Activated naive CD4-positive, alpha-beta T cell treated with anti-CD3 and anti-CD28 coated beads, Interleukin-2, amount 50 U/mL, for 72 hours (primary cell): ENCODE data around the gene ACOXL. TPM values are rescaled to one million over a fixed set of nuclear protein-coding genes. Genes with fewer than 3 reads are reported as not detected.
A peak's percentile ranks its signal among the peaks of the same experiment; 100 is the strongest.
"Not testable (repeated sequence)": the region's sequence is repeated elsewhere in the genome, so short reads cannot be mapped to it uniquely, and the experiment has no call there.

Source experiments
- ATAC-seq, 2 donors: fragments of 150-1000 bp; cut with Tn5 transposase; 2 replicates each; pipeline ENCODE4 v1.10.0; 2021; ENCODE audit warnings: mild to moderate bottlenecking in 2 of 2, moderate library complexity in 2 of 2
- DNase-seq, 2 donors: peaks; one replicate each; pipeline ENCODE4 v3.0.0; 2021 to 2022; ENCODE audit warnings: low spot score in 2 of 2
- H3K27ac Mint-ChIP-seq, 2 donors: one replicate each; pipeline ENCODE4 v1.8.0; 2022; ENCODE audit warnings: mild to moderate bottlenecking in 2 of 2, mixed read lengths in 2 of 2
- H3K36me3 Mint-ChIP-seq, 2 donors: one replicate each; pipeline ENCODE4 v1.8.0; 2022; ENCODE audit warnings: mixed read lengths in 2 of 2
- H3K9me3 Mint-ChIP-seq, 2 donors: one replicate each; pipeline ENCODE4 v1.8.0; 2022; ENCODE audit warnings: mixed read lengths in 2 of 2
- total RNA-seq, 2 donors: library from RNA; stranded (reverse); gene quantifications; one replicate each; pipeline ENCODE4 v1.2.3, GENCODE V29; 2022

Gene ACOXL
- total RNA-seq, 2 donors from 2014 or later: 0.16 TPM; not detected in 1

- H3K27ac Mint-ChIP-seq: no peak overlapping the region
- ATAC-seq (peak in 1 of 2 donors; percentile 49), DNase-seq (no peak)
- H3K9me3 Mint-ChIP-seq: no peaks in the 10 kb centered on the region
- no peaks in the 10 kb centered on the region for H3K36me3 Mint-ChIP-seq
Observed at GRCh38 chr2:111037128-111037527, 304.8 kb downstream of the ACOXL start.

GRCh38 chr2:111039628-111040383 is 307.4 kb downstream of the ACOXL start:
- ATAC-seq (no peak), DNase-seq (no peak)
- no peaks in the 10 kb centered on the region for H3K9me3 Mint-ChIP-seq
- no peak overlapping the region for H3K27ac Mint-ChIP-seq
- H3K36me3 Mint-ChIP-seq: no peaks in the 10 kb centered on the region

GRCh38 chr2:111041398-111042202 is 309.2 kb downstream of the ACOXL start:
- ATAC-seq (no peak), DNase-seq (peak in 1 of 2 donors; percentile 2)
- Mint-ChIP-seq H3K27ac (no peak overlapping the region), H3K9me3 (peaks cover 0 to 10% of the 10 kb centered on the region in 2 donors), H3K36me3 (peaks cover 4 to 11% of the 10 kb centered on the region in 2 donors)

GRCh38 chr2:111042261-111042660 is 309.9 kb downstream of the ACOXL start:
- no peak for ATAC-seq
- Mint-ChIP-seq H3K9me3 (peaks cover 0 to 16% of the 10 kb centered on the region in 2 donors), H3K36me3 (peaks cover 9 to 18% of the 10 kb centered on the region in 2 donors), H3K27ac (no peak overlapping the region)
- peak in 1 of 2 donors; percentile 1 for DNase-seq

GRCh38 chr2:111042772-111043771 is 310.7 kb downstream of the ACOXL start:
- DNase-seq (peak in 1 of 2 donors; percentile 8), ATAC-seq (peak; percentile 69 to 89)
- peaks cover 0 to 18% of the 10 kb centered on the region in 2 donors for H3K9me3 Mint-ChIP-seq
- peaks cover 9 to 18% of the 10 kb centered on the region in 2 donors for H3K36me3 Mint-ChIP-seq
- no peak overlapping the region for H3K27ac Mint-ChIP-seq

- peaks cover 9 to 18% of the 10 kb centered on the region in 2 donors for H3K36me3 Mint-ChIP-seq
- ATAC-seq (no peak), DNase-seq (no peak)
- peaks cover 0 to 20% of the 10 kb centered on the region in 2 donors for H3K9me3 Mint-ChIP-seq
- H3K27ac Mint-ChIP-seq: no peak overlapping the region
Observed at GRCh38 chr2:111044066-111044465, 311.7 kb downstream of the ACOXL start.

- Mint-ChIP-seq H3K9me3 (peaks cover 0 to 20% of the 10 kb centered on the region in 2 donors), H3K36me3 (peaks cover 9 to 18% of the 10 kb centered on the region in 2 donors)
- ATAC-seq, DNase-seq, H3K27ac Mint-ChIP-seq: not testable (repeated sequence)
Observed at GRCh38 chr2:111045236-111045635, 312.9 kb downstream of the ACOXL start.

GRCh38 chr2:111045771-111046444 is 313.5 kb downstream of the ACOXL start:
- no peak for ATAC-seq
- H3K27ac Mint-ChIP-seq: no peak overlapping the region
- no peak for DNase-seq
- H3K36me3 Mint-ChIP-seq: peaks cover 9 to 18% of the 10 kb centered on the region in 2 donors
- peaks cover 0 to 20% of the 10 kb centered on the region in 2 donors for H3K9me3 Mint-ChIP-seq

GRCh38 chr2:111046670-111047069 is 314.3 kb downstream of the ACOXL start:
- DNase-seq (no peak), ATAC-seq (no peak)
- Mint-ChIP-seq H3K9me3 (peaks cover 0 to 20% of the 10 kb centered on the region in 2 donors), H3K27ac (no peak overlapping the region), H3K36me3 (peaks cover 9 to 18% of the 10 kb centered on the region in 2 donors)

GRCh38 chr2:111048856-111049768 is 316.7 kb downstream of the ACOXL start:
- no peak overlapping the region for H3K27ac Mint-ChIP-seq
- peaks cover 0 to 20% of the 10 kb centered on the region in 2 donors for H3K9me3 Mint-ChIP-seq
- peaks cover 9 to 18% of the 10 kb centered on the region in 2 donors for H3K36me3 Mint-ChIP-seq
- ATAC-seq (no peak), DNase-seq (no peak)

- H3K36me3 Mint-ChIP-seq: peaks cover 9 to 18% of the 10 kb centered on the region in 2 donors
- H3K9me3 Mint-ChIP-seq: peaks cover 0 to 20% of the 10 kb centered on the region in 2 donors
- DNase-seq (no peak), ATAC-seq (peak; percentile 73 to 85)
- H3K27ac Mint-ChIP-seq: peak overlapping the region; percentile 40 to 77
Observed at GRCh38 chr2:111049792-111050640, 317.6 kb downstream of the ACOXL start.

- H3K27ac Mint-ChIP-seq: peak overlapping the region; percentile 11 to 77
- ATAC-seq (peak in 1 of 2 donors; percentile 65), DNase-seq (no peak)
- peaks cover 9 to 15% of the 10 kb centered on the region in 2 donors for H3K36me3 Mint-ChIP-seq
- H3K9me3 Mint-ChIP-seq: peaks cover 0 to 18% of the 10 kb centered on the region in 2 donors
Observed at GRCh38 chr2:111050701-111051376, 318.5 kb downstream of the ACOXL start.

- DNase-seq: no peak
- ATAC-seq: no peak
- H3K9me3 Mint-ChIP-seq: peaks cover 0 to 4% of the 10 kb centered on the region in 2 donors
- no peak overlapping the region for H3K27ac Mint-ChIP-seq
- H3K36me3 Mint-ChIP-seq: peaks cover 0 to under 1% of the 10 kb centered on the region in 2 donors
Observed at GRCh38 chr2:111052621-111053020, 320.2 kb downstream of the ACOXL start.
